ENCODE data around the gene INSL3.
"Not testable (repeated sequence)": the region's sequence is repeated elsewhere in the genome, so short reads cannot be mapped to it uniquely, and the experiment has no call there.

INSL3 gene

GRCh38 chr19:17811103-17811502, 10.2 kb downstream of the INSL3 start:
- DNase-seq: no peak

GRCh38 chr19:17807731-17808316, 13.5 kb downstream of the INSL3 start:
- no peak for DNase-seq

GRCh38 chr19:17806945-17807344, 14.4 kb downstream of the INSL3 start:
- DNase-seq: no peak

DNA sequence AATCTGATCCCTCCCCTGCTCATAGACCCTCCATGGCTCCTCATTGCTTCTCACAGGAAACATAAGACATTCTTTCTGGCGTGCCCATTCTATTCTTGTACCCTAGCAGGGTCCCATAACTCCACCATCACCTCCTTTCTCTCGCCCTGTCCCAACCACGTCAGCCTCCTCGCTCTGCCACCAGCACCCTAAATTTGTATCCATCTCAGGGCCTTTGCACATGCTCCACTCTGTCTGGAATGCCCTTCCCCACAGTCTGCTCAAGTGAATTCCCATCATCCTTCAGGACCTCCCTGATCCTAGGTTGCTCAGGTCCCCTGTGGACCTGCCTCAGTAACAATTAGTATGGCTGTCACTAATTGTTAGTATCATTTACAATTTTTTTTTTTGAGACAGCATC, 15.9 kb downstream of the INSL3 start:
- no peak for DNase-seq

- no peak for DNase-seq
Measured at GRCh38 chr19:17803264-17803896, 17.9 kb downstream of the INSL3 start.

DNA sequence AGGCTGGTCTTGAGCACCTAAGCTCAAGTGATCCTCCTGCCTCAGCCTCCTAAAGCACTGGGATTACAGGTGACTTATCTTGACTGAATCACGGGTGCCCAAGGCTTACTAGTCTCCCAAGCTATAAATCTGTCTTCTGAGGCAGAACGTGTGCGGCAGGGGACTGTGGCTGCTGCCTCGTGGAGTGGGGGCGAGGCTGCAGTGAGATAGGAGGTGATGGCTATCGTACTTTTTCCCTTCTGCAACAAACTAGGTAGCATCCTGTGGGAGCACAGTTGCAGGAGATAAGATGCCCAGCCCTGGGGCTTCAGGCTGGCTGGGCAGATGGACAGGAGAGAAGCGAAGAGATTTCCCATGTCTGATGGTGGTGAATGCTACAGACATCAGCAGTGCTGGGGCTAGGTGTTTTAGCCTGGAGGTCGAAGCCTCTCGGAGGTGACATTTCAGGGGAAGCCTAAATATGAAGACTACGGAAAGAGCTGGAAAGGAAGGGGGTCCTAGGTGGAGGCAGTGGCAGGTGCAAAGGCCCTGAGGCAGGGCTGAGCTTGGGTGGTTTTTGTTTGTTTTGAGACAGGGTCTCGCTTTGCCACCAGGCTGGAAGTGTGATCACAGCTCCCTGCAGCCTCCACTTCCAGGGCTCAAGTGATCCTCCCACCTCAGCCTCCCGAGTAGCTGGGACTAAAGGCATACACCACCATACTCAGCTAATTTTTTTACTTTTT, 19.0 kb downstream of the INSL3 start:
- DNase-seq: no peak

GRCh38 chr19:17798599-17798998, 22.7 kb downstream of the INSL3 start:
- not testable (repeated sequence) for DNase-seq

GRCh38 chr19:17797424-17798201, 23.7 kb downstream of the INSL3 start:
- DNase-seq: peak; percentile 74 to 82

GRCh38 chr19:17796838-17797423, 24.4 kb downstream of the INSL3 start:
- DNase-seq: no peak

DNA sequence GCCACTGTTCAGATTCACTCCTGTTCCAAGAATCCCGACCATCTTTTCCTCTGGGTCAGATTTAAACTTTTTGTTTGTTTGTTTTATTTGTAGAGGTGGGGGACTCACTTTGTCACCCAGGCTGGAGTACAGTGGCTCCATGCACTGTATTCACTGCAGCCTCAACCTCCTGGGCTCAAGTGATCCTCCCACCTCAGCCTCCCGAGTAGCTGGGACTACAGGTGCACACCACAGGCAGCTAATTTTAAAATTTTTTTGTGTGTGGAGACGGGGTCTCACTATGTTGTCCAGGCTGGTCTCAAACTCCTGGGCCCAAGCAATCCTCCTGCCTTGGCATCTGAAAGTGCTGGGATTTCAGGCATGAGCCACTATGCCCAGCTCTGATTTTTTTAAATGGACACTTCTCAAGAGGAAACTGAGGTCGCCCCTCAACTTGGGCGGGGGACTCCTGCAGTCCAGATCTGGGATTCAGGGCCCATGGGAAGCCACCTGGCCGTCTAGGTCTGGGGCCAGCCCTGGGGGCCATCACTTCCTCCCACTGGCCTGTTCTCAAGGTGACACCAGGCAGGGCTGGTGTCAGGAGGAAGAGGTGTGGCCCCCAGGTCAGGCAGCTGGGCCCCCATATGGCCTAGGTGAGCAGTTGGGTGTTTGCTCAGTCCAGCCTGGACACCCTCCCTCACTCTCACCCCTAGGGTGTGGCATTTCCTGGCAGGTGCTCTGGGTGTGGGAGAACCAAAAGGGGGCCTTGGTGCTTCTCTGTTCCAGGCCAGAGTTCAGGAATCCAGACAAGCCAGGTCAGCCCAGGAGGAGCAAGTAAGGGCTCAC, 25.1 kb downstream of the INSL3 start:
- DNase-seq: no peak

GRCh38 chr19:17795495-17795856, 25.8 kb downstream of the INSL3 start:
- no peak for DNase-seq

DNA sequence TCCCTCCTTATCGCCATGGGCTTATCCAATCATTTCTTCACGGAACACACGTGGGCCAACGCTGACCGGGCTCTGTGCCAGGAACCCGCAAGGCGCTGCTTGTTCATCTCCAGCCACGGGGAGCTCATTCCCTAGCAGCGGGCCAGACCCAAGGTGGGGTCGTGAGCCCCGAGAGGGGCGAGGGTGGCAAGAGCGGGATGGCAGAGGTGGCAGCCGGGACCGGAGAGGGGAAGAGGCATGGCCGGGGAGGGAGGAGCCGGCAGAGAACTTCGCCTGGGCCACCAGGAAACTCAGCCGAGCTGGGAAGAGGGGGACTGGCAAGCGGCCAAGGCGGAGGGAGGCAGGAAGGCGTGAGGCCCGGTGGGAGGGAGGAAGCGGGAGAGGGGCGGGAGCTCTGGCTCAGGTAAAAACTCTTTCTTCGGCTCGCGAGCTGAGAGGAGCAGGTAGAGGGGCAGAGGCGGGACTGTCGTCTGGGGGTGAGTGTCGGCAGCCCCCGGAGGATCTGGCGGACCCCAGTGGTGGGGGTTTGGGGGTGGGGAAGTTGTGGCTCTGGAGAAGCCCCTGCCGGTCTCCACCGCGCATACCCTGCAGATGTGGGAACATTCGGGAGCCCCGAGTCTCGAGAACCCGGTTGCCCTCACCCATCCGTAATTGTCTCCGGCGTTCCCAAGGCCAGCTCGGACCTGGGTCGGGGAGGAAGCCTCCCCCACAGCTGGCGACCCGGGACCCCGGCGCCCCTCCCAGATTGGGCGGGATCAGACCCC, 26.4 kb downstream of the INSL3 start, which contains the start of gene B3GNT3:
B3GNT3 (plus strand) TSS at position 408 of the 764 bp plus-strand sequence. CDS start 12,670 bp downstream, outside the sequence.
- DNase-seq: peak; percentile 42 to 51

- no peak for DNase-seq
Measured at GRCh38 chr19:17794412-17794730, 26.9 kb downstream of the INSL3 start.

GRCh38 chr19:17790059-17790780, 31.1 kb downstream of the INSL3 start:
- DNase-seq: no peak

DNA sequence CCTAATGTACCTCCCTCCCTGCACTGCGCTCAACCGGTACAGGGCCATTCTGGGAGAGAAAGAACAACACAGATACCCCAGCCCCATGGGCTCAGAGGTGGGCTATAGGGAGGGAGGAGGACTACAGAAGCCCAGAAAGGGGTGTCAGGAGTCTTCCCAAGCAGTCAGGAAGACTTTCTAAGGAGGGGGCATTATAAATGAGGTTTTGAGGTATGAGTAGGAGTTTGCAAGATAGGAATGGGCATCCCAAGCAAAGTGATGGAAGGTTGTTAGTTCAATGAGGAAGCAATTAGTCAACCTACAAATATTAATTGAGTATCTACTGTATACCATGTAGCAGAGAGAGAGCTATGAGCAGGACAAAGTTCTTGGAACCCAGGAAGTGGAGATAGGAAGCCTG, 32.7 kb downstream of the INSL3 start:
- DNase-seq: no peak

DNA sequence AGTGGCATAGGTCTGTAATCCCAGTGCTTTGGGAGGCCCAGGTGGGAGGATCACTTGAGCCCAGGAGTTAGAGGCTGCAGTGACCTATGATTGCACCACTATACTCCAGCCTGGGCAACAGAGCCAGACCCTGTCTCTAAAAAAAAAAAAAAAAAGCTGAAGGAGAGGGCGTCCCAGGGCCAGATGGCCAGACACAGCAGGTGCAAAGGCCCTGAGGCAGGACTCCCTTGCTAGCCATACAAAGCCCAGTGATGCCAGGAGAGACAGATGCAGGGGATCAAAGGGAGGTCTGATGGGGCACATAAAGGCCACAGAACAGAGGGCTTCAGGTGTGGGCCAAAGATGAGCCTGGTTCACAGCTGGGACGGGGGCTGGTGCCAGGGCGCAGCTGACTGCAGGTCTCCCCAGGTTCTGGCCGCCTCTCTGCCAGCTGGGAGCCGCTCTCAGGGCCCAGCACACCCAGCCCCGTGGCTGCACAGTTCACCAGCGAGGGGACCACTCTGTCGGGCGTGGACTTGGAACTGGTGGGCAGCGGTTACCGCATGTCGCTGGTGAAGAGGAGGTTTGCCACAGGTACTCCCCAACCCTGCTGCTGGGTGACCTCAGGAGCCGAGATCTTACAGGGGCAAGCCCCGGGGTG, 33.9 kb downstream of the INSL3 start:
- no peak for DNase-seq

GRCh38 chr19:17784201-17785008, 36.9 kb downstream of the INSL3 start:
- DNase-seq: peak; percentile 81 to 85

GRCh38 chr19:17783721-17784120, 37.6 kb downstream of the INSL3 start:
- not testable (repeated sequence) for DNase-seq

DNA sequence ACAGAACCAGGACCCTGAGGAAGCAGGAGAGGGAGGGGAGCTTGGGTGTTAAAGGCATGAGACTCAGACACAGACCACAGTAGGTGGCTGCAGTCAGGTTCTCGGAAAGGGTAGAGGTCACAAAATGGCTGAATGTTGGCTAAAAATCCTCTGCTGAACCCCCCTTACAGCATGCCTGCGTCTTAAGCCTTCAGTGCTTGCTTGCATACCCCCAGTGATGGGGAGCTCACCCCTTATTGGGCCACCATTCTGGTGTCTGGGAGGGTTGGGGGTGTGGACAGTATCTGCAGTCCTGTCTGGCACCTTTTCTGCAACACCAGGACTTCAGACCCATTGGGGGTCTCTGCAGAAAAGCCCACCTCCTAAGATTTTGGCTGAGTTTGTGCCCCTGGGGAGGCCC, 40.5 kb downstream of the INSL3 start:
- no peak for DNase-seq
